SU-DHL-6 (cell line): ENCODE results near the gene ST6GAL1.
A peak's percentile ranks its signal among the peaks of the same experiment; 100 is the strongest.

Source experiments
- H2AFZ ChIP-seq: fragments of 200-600 bp; sonication (generic); 2 replicates; pipeline ENCODE4 v1.6.1; 2014; ENCODE audit warnings: low read depth, mild to moderate bottlenecking, moderate library complexity, mixed read lengths, antibody characterized with exemption, low read length; ENCODE audit not compliant: severe bottlenecking
- H3F3A ChIP-seq: fragments of 200-600 bp; shearing (Covaris generic); 2 replicates; pipeline ENCODE4 v1.6.0; 2016; ENCODE audit warnings: antibody characterized with exemption, mild to moderate bottlenecking; ENCODE audit not compliant: insufficient read depth
- H3K27ac ChIP-seq: fragments of 200-600 bp; sonication (generic); 2 replicates; pipeline ENCODE4 v1.5.1; 2016; ENCODE audit warnings: low read depth, mild to moderate bottlenecking, low read length, moderate library complexity, mixed read lengths
- H3K27me3 ChIP-seq: fragments of 200-600 bp; sonication (generic), shearing (Covaris generic); 2 replicates; pipeline ENCODE4 v1.6.0; 2014; ENCODE audit warnings: mild to moderate bottlenecking, low read length
- H3K36me3 ChIP-seq: fragments of 200-600 bp; sonication (generic); 2 replicates; pipeline ENCODE4 v1.6.1; 2014; ENCODE audit warnings: mild to moderate bottlenecking, low read length, mixed read lengths
- H3K4me2 ChIP-seq: fragments of 300-600, 200-600 bp; shearing (Covaris generic), sonication (generic); 2 replicates; pipeline ENCODE4 v1.6.0; 2014; ENCODE audit warnings: low read length, low read depth, mild to moderate bottlenecking; ENCODE audit not compliant: poor library complexity, severe bottlenecking
- H3K4me3 ChIP-seq: fragments of 200-600 bp; sonication (generic); 2 replicates; pipeline ENCODE4 v1.5.1; 2014; ENCODE audit warnings: antibody characterized with exemption, low read length, mild to moderate bottlenecking, mixed read lengths; ENCODE audit not compliant: insufficient read depth, poor library complexity, severe bottlenecking
- H3K79me2 ChIP-seq: fragments of 200-600 bp; sonication (generic); 2 replicates; pipeline ENCODE4 v1.6.1; 2014; ENCODE audit warnings: mild to moderate bottlenecking, low read length, moderate library complexity; ENCODE audit not compliant: insufficient read depth
- H3K9ac ChIP-seq: fragments of 200-600 bp; sonication (generic); 2 replicates; pipeline ENCODE4 v1.7.0; 2014; ENCODE audit warnings: mild to moderate bottlenecking, low read length
- H3K9me2 ChIP-seq: fragments of 200-600 bp; sonication (generic); replicated peaks from 2 replicates; pipeline ENCODE4 v1.6.1; 2014; ENCODE audit warnings: low read length; ENCODE audit not compliant: insufficient read depth
- H3K9me3 ChIP-seq: fragments of 200-600 bp; sonication (generic); 2 replicates; pipeline ENCODE4 v1.6.1; 2014; ENCODE audit warnings: low read length, mixed read lengths; ENCODE audit not compliant: insufficient read depth
- H4K20me1 ChIP-seq: fragments of 200-600 bp; sonication (generic); 2 replicates; pipeline ENCODE4 v1.6.1; 2014; ENCODE audit warnings: low read depth, mild to moderate bottlenecking, antibody characterized with exemption, low read length, moderate library complexity, mixed read lengths
- EZH2phosphoT487 ChIP-seq: fragments of 200-600 bp; sonication (generic), shearing (Covaris generic); conservative IDR thresholded peaks from 2 replicates; pipeline ENCODE4 v1.6.1; 2018; ENCODE audit warnings: mild to moderate bottlenecking, antibody characterized with exemption, low read length, moderate library complexity, mixed read lengths
- TF ChIP-seq, protein P1 (sequence below): fragments of 200-600 bp; sonication (generic); IDR thresholded peaks from one replicate; pipeline ENCODE4 v1.5.1; 2017; ENCODE audit warnings: antibody characterized with exemption, mild to moderate bottlenecking, low read length, moderate library complexity; ENCODE audit not compliant: insufficient read depth, poor library complexity, severe bottlenecking

Gene ST6GAL1

DNA sequence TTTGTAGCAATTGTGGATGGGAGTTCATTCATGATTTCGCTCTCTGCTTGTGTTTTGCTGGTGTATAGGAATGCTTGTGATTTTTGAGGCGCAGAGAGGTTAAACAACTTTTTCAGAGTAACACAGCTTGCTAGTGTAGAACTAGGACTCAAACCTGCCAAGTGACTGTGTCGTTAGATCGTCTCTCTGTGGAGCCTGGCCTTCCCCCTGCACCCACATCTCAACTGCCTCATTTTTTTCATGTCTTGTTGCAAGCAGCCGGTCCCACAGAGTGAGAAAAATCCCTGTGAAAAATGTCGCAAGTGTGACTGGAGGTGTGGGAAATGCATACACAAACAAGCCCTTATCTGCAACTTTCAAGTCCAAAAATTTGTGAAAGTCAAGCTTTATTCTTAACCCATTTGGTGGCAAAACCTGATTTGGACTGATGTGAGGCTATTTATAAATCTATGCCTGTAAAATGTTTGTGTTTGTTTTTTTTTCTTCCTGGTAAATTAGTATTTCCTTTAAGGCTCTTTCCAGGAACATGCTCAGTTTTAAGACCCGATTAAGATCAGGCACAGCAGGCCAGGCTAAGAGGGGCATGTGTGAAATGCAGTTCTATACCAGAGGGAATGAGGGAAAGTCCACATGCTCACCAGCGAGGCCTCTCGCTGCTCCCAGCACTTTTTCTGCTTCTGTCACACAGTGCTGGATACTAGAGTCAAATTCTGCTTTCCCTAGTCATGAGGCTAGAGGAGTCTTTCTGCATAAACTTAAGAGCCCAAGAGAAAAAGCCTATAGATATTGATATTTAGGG is 25.8 kb downstream of the ST6GAL1 start:
- H3F3A ChIP-seq = peaks cover 9% of the 10 kb centered on the region; the same call in 1 of the 2 replicates
- H3K9me3 ChIP-seq = no peaks in the 10 kb centered on the region
- H3K79me2 ChIP-seq = peaks cover 71% of the 10 kb centered on the region
- H3K4me3 ChIP-seq = no peak overlapping the region
- H3K36me3 ChIP-seq = peaks cover 9% of the 10 kb centered on the region; the same call in 1 of the 2 replicates
- H3K27me3 ChIP-seq = no peaks in the 10 kb centered on the region
- H4K20me1 ChIP-seq = no peaks in the 10 kb centered on the region
- no peak overlapping the region for H3K9ac ChIP-seq
- H3K9me2 ChIP-seq = no peaks in the 10 kb centered on the region
- no peak overlapping the region for H2AFZ ChIP-seq
- peak overlapping the region; percentile 27; the same call in 1 of the 2 replicates for H3K27ac ChIP-seq
- TF ChIP-seq, protein P1, sequence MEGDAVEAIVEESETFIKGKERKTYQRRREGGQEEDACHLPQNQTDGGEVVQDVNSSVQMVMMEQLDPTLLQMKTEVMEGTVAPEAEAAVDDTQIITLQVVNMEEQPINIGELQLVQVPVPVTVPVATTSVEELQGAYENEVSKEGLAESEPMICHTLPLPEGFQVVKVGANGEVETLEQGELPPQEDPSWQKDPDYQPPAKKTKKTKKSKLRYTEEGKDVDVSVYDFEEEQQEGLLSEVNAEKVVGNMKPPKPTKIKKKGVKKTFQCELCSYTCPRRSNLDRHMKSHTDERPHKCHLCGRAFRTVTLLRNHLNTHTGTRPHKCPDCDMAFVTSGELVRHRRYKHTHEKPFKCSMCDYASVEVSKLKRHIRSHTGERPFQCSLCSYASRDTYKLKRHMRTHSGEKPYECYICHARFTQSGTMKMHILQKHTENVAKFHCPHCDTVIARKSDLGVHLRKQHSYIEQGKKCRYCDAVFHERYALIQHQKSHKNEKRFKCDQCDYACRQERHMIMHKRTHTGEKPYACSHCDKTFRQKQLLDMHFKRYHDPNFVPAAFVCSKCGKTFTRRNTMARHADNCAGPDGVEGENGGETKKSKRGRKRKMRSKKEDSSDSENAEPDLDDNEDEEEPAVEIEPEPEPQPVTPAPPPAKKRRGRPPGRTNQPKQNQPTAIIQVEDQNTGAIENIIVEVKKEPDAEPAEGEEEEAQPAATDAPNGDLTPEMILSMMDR = no peak
- H3K4me2 ChIP-seq = no peak overlapping the region

DNA sequence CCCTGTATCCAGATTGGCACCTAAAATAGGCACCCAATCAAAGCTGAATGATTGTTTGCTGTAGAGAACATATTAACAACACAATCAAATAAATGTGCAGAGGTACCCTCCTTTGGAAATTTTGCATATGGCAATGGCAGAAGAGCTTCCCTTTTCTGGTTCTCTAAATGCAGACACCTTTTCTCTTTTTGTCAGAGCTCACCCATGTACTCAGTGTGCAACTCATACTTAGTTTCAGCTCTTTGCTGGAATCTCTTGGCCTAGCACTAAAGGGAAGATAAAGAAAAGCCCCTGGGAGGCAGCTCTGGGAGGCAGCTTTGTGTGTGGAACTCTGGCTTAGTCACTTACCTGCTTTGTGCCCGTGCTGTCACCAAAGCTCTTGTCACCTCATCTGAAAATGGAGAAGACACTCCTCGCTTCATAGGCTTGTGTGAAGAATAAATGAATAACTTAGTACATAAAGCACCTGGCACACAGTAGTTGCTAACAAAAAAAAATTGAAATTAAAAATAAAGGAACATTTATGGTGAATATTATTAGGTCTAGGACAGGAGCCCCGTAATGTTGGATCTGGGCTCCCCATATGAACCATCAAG is 28.8 kb downstream of the ST6GAL1 start:
- no peak overlapping the region for H3K4me3 ChIP-seq
- TF ChIP-seq EZH2phosphoT487 = no peak
- TF ChIP-seq, protein P1 = no peak
- H3K27me3 ChIP-seq = no peaks in the 10 kb centered on the region
- H2AFZ ChIP-seq = no peak overlapping the region
- H3K79me2 ChIP-seq = peaks cover 61% of the 10 kb centered on the region
- H4K20me1 ChIP-seq = no peaks in the 10 kb centered on the region
- H3K27ac ChIP-seq = peak overlapping the region; percentile 64
- peak overlapping the region; percentile 12; the same call in 1 of the 2 replicates for H3K9ac ChIP-seq
- 0 out of 2 replicates have a peak, but pooled peaks cover 5% of the 10 kb centered on the region for H3K36me3 ChIP-seq
- peaks cover 9% of the 10 kb centered on the region; the same call in 1 of the 2 replicates for H3F3A ChIP-seq
- no peaks in the 10 kb centered on the region for H3K9me3 ChIP-seq
- H3K4me2 ChIP-seq = peak overlapping the region; percentile 39
- H3K9me2 ChIP-seq = no peaks in the 10 kb centered on the region

DNA sequence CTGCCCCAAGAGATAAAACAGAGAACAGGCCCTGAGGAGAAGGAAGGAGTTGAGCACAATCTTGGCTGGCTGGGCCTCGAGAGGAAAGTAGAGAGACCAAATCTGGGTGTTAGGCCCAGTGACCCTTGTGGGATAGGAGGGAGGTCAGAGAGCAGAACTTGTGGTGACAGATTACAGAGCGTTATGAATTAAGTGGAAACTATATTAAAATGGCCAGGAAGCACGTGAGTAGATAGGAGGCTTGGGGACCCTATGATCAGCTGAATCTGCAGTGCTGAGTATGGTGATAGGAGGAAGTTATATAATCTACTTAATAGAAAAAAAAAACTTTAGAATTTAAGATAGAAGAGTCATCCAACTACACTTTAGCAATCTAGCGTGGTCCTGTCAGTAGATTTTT is 30.0 kb downstream of the ST6GAL1 start:
- Histone ChIP-seq H2AFZ (no peak overlapping the region), H3K27ac (0 out of 2 replicates have a peak overlapping the region, but pooled peaks have one; percentile 64), H3K9ac (no peak overlapping the region), H3K9me3 (no peaks in the 10 kb centered on the region), H3K36me3 (0 out of 2 replicates have a peak, but pooled peaks cover 5% of the 10 kb centered on the region), H3K79me2 (peaks cover 51% of the 10 kb centered on the region), H3K4me2 (no peak overlapping the region), H3K9me2 (no peaks in the 10 kb centered on the region), H3K27me3 (no peaks in the 10 kb centered on the region), H4K20me1 (no peaks in the 10 kb centered on the region), H3F3A (peaks cover 9% of the 10 kb centered on the region; the same call in 1 of the 2 replicates), H3K4me3 (no peak overlapping the region)
- TF ChIP-seq, protein P1 = no peak
- TF ChIP-seq EZH2phosphoT487 = no peak
